ENCODE data around the gene DDRGK1. TPM values are rescaled to one million over a fixed set of nuclear protein-coding genes. Genes with fewer than 3 reads are reported as not detected.

The DDRGK1 gene
- total and polyA plus RNA-seq, 3 experiments from 2014 or later: 58.1 to 77.9 (median 75.3) TPM

DNA sequence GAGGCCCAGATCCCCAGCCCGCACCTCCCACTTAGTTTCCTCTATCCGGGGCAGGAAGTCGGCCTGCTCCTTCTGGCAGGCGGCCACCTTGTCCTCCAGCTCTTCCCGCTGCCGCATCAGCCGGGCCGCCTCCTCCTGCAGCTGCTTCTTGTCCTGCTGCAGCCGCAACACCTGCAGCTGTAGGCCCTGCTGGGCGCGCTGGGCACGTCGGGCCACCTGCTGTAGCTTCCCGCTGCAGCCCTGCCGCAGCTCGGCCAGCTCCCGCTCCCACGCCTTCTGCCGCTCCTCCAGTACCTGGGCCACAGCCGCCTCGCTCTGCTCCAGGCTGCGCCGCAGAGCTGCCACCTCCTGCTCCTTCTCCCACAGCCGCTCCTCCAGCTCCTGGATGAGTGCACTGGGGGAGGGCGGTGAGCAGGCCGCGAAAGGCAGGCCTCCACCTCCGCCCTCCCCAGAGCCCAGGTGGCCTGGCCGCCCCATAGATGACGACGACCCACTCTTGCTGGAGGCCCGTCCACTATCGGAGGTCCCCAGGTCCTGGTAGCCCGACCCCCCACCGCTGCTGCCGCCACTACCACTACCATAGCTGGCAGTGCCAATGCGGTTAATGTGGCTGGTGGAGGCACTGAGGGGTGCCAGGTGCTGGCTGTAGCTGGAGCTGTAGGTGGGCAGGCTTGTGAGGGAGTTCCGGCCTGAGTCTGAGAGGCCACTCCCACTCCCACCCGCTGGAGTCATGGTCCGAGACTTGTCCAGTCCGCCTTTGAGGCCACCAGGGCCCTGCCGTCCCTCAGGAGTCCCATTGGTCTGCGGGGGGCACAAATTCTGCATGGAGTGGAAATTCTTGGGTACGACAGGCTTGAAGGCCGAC is 38.8 kb downstream of the DDRGK1 start:
- H3K4me1 ChIP-seq (ENCODE audit: insufficient read depth, low read length): no peaks in the 10 kb centered on the region
- no peaks in the 10 kb centered on the region for H3K36me3 ChIP-seq (ENCODE audit: insufficient read depth, low read length)
- H3K27me3 ChIP-seq (ENCODE audit: insufficient read depth, low read length, poor library complexity, severe bottlenecking): peaks cover 3% of the 10 kb centered on the region
- DNase-seq: no peak
- no peak overlapping the region for H3K27ac ChIP-seq (ENCODE audit: low read depth, low read length)
- no peaks in the 10 kb centered on the region for H3K9me3 Mint-ChIP-seq
- ChIA-PET CTCF (no interaction called here), POLR2A (no interaction called here)
- H3K27me3 Mint-ChIP-seq: peaks cover 13 to 14% of the 10 kb centered on the region in 2 donors
- no peak overlapping the region for H3K4me3 Mint-ChIP-seq
- H3K9me3 ChIP-seq (ENCODE audit: low read length): no peaks in the 10 kb centered on the region
- peaks cover 0 to 8% (median 2%) of the 10 kb centered on the region in 3 donors for H3K4me1 Mint-ChIP-seq
- no peaks in the 10 kb centered on the region for H3K36me3 Mint-ChIP-seq
- H3K27ac Mint-ChIP-seq: no peak overlapping the region
- no peak overlapping the region for H3K4me3 ChIP-seq (ENCODE audit: low read length)

GRCh38 chr20:3164763-3165410 is 39.6 kb downstream of the DDRGK1 start:
- Histone ChIP-seq H3K36me3 (ENCODE audit: insufficient read depth, low read length) (no peaks in the 10 kb centered on the region), H3K4me1 (ENCODE audit: insufficient read depth, low read length) (no peaks in the 10 kb centered on the region), H3K27ac (ENCODE audit: low read depth, low read length) (no peak overlapping the region), H3K9me3 (ENCODE audit: low read length) (no peaks in the 10 kb centered on the region), H3K4me3 (ENCODE audit: low read length) (no peak overlapping the region), H3K27me3 (ENCODE audit: insufficient read depth, low read length, poor library complexity, severe bottlenecking) (peaks cover 3% of the 10 kb centered on the region)
- H3K9me3 Mint-ChIP-seq: no peaks in the 10 kb centered on the region
- peaks cover 13 to 14% of the 10 kb centered on the region in 2 donors for H3K27me3 Mint-ChIP-seq
- no peak overlapping the region for H3K27ac Mint-ChIP-seq
- no peak overlapping the region for H3K4me3 Mint-ChIP-seq
- H3K36me3 Mint-ChIP-seq: no peaks in the 10 kb centered on the region
- CTCF ChIA-PET: interaction anchor here (0.8 to 1.2 kb wide), 2 partner anchors 14 to 16 kb away, joined by 3 to 4 read pairs; no protein-coding TSS in a partner anchor
- no peak for DNase-seq
- peaks cover 2 to 12% (median 4%) of the 10 kb centered on the region in 3 donors for H3K4me1 Mint-ChIP-seq
- POLR2A ChIA-PET: interaction anchor here (0.5 kb wide), 1 partner anchor 11 kb away, joined by 3 read pairs; no protein-coding TSS in a partner anchor

- no peak overlapping the region for H3K4me3 Mint-ChIP-seq
- H3K27ac Mint-ChIP-seq: no peak overlapping the region
- H3K4me3 ChIP-seq (ENCODE audit: low read length): no peak overlapping the region
- no peaks in the 10 kb centered on the region for H3K9me3 ChIP-seq (ENCODE audit: low read length)
- H3K27me3 Mint-ChIP-seq: peaks cover 9 to 10% of the 10 kb centered on the region in 2 donors
- no peak for DNase-seq
- H3K36me3 ChIP-seq (ENCODE audit: insufficient read depth, low read length): no peaks in the 10 kb centered on the region
- H3K36me3 Mint-ChIP-seq: peaks cover 0 to 5% (median 0%) of the 10 kb centered on the region in 3 donors
- H3K4me1 Mint-ChIP-seq: peaks cover 6 to 18% (median 8%) of the 10 kb centered on the region in 3 donors
- H3K9me3 Mint-ChIP-seq: no peaks in the 10 kb centered on the region
- peaks cover 3% of the 10 kb centered on the region for H3K27me3 ChIP-seq (ENCODE audit: insufficient read depth, low read length, poor library complexity, severe bottlenecking)
- H3K4me1 ChIP-seq (ENCODE audit: insufficient read depth, low read length): no peaks in the 10 kb centered on the region
- POLR2A ChIA-PET: interaction anchor here (0.5 kb wide), 1 partner anchor 12 kb away, joined by 3 read pairs; no protein-coding TSS in a partner anchor
- CTCF ChIA-PET: interaction anchor here (0.8 to 1.2 kb wide), 2 partner anchors 15 to 16 kb away, joined by 3 to 4 read pairs; no protein-coding TSS in a partner anchor
- no peak overlapping the region for H3K27ac ChIP-seq (ENCODE audit: low read depth, low read length)
Measured at GRCh38 chr20:3164043-3164762, 40.3 kb downstream of the DDRGK1 start.

DNA sequence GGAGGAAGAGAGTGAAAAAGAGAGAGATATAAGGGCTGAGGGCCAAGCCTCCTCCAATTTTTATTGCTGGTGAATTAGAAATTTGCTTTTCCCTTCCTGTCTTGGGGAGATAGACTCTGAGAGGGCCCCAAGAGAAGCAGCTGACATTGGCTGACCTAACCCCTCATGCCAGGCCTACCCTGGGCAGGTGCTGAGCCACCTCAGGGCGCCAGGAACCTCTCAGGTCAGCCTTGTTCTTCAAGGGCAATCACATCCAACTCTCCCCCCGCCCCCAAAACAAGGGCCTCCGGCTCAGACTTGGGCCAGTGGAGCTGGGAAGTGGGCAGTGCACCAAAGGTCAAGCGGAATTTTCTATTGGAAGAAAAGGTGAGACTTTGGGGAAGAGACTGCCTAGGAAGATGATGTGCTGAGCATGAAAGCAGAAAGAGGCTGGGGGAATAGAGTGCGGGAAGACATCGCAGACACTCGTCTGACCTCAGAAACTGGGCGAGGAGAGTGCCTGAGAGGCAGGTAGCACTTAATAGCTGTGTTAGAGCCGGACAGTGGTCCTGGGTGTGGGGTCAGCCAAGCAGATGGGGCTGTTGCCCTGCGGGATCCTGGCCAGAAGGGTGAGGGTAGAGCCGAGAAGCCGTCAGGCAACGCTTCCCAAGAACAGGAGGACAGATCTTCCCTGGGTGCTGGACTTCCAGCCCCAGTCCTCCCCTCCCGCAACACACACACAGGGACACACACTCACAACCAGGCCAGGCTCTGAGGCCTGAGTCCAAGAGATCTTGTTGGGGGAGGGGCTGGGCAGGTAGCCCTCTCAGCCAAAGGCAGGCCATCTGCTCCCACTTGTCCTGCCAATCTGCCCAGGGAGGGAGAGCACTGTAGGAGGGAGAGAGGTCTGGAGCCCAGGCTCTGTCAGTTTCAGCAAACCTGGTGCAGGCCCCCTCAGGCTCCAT is 41.1 kb downstream of the DDRGK1 start:
- H3K9me3 ChIP-seq (ENCODE audit: low read length): no peaks in the 10 kb centered on the region
- H3K27ac Mint-ChIP-seq: peak overlapping the region in 1 of 8 donors; percentile 59
- H3K9me3 Mint-ChIP-seq: no peaks in the 10 kb centered on the region
- H3K27me3 Mint-ChIP-seq: peaks cover 2% of the 10 kb centered on the region in 2 donors
- CTCF ChIA-PET: interaction anchor here (2.6 kb wide), 1 partner anchor 8 kb away, joined by 9 read pairs; no protein-coding TSS in a partner anchor
- DNase-seq: no peak
- H3K36me3 Mint-ChIP-seq: peaks cover 0 to 9% (median 0%) of the 10 kb centered on the region in 3 donors
- no peaks in the 10 kb centered on the region for H3K36me3 ChIP-seq (ENCODE audit: insufficient read depth, low read length)
- POLR2A ChIA-PET: no interaction called here
- peaks cover 3% of the 10 kb centered on the region for H3K27me3 ChIP-seq (ENCODE audit: insufficient read depth, low read length, poor library complexity, severe bottlenecking)
- peak overlapping the region in 2 of 7 donors; percentile 18 to 28 for H3K4me3 Mint-ChIP-seq
- H3K4me1 Mint-ChIP-seq: peaks cover 11 to 20% (median 17%) of the 10 kb centered on the region in 3 donors
- H3K4me1 ChIP-seq (ENCODE audit: insufficient read depth, low read length): peaks cover 6% of the 10 kb centered on the region
- H3K4me3 ChIP-seq (ENCODE audit: low read length): no peak overlapping the region
- no peak overlapping the region for H3K27ac ChIP-seq (ENCODE audit: low read depth, low read length)

GRCh38 chr20:3162080-3162611 is 42.3 kb downstream of the DDRGK1 start:
- H3K27me3 Mint-ChIP-seq: no peaks in the 10 kb centered on the region
- peaks cover 22 to 31% (median 29%) of the 10 kb centered on the region in 3 donors for H3K4me1 Mint-ChIP-seq
- ChIA-PET POLR2A (no interaction called here), CTCF (interaction anchor here (2.6 kb wide), 1 partner anchor 9 kb away, joined by 9 read pairs; no protein-coding TSS in a partner anchor)
- no peaks in the 10 kb centered on the region for H3K9me3 Mint-ChIP-seq
- peaks cover 17% of the 10 kb centered on the region for H3K4me1 ChIP-seq (ENCODE audit: insufficient read depth, low read length)
- no peaks in the 10 kb centered on the region for H3K9me3 ChIP-seq (ENCODE audit: low read length)
- peaks cover 0 to 9% (median 0%) of the 10 kb centered on the region in 3 donors for H3K36me3 Mint-ChIP-seq
- H3K27ac Mint-ChIP-seq: peak overlapping the region in 1 of 8 donors; percentile 59
- no peaks in the 10 kb centered on the region for H3K27me3 ChIP-seq (ENCODE audit: insufficient read depth, low read length, poor library complexity, severe bottlenecking)
- no peak for DNase-seq
- peak overlapping the region in 2 of 7 donors; percentile 63 to 65 for H3K4me3 Mint-ChIP-seq
- no peak overlapping the region for H3K27ac ChIP-seq (ENCODE audit: low read depth, low read length)
- H3K36me3 ChIP-seq (ENCODE audit: insufficient read depth, low read length): no peaks in the 10 kb centered on the region
- H3K4me3 ChIP-seq (ENCODE audit: low read length): no peak overlapping the region

DNA sequence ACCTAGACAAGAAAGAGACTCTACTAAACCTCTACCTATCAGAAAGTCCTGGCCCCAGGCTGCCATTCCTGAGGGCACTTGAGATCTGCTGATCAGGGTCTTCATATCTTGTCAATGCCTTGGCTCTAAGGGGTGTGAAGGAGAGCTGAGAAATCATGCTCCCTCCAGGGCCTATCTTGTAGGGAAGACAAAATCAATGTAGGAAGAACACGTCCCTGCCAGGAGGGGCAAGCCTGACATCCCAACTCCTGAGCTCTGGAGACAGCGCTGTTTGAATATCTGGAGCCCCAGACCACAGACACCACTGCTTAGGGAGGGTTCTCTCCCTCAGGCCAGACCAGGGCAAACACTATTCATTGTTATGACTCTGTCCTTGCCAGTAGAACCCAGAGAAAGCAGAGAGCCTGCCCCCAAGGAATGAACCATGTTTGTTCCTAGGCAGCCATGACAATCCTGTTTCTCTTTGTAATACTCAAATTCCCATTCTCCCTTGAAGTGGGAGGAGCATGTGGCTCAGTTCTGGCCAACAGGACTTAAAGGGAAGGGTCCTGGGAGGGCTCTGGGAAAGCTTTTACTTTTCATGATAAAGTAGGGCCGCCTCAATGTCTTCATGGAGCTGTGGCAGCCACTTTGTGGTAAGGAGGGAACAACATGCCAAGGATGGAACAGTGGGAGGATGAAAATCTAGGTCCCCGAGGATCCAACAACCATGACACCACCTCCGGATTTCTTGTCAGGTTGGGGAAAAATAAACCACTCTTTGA is 43.0 kb downstream of the DDRGK1 start:
- Mint-ChIP-seq H3K27ac (peak overlapping the region in 5 of 8 donors; percentile 26 to 79 (median 68)), H3K9me3 (no peaks in the 10 kb centered on the region), H3K36me3 (peaks cover 0 to 13% (median 2%) of the 10 kb centered on the region in 3 donors), H3K27me3 (no peaks in the 10 kb centered on the region), H3K4me3 (peak overlapping the region; percentile 21 to 70 (median 63)), H3K4me1 (peaks cover 29 to 37% (median 35%) of the 10 kb centered on the region in 3 donors)
- Histone ChIP-seq H3K4me1 (ENCODE audit: insufficient read depth, low read length) (peaks cover 24% of the 10 kb centered on the region), H3K27ac (ENCODE audit: low read depth, low read length) (no peak overlapping the region), H3K4me3 (ENCODE audit: low read length) (no peak overlapping the region), H3K27me3 (ENCODE audit: insufficient read depth, low read length, poor library complexity, severe bottlenecking) (no peaks in the 10 kb centered on the region), H3K9me3 (ENCODE audit: low read length) (no peaks in the 10 kb centered on the region), H3K36me3 (ENCODE audit: insufficient read depth, low read length) (no peaks in the 10 kb centered on the region)
- ChIA-PET CTCF (interaction anchor here (0.8 to 2.6 kb wide), 2 partner anchors 10 to 14 kb away, joined by 3 to 9 read pairs; no protein-coding TSS in a partner anchor), POLR2A (no interaction called here)
- no peak for DNase-seq
